Measurements from ENCODE around the gene IRF4.
A peak's percentile ranks its signal among the peaks of the same experiment; 100 is the strongest.
"Not testable (repeated sequence)": the region's sequence is repeated elsewhere in the genome, so short reads cannot be mapped to it uniquely, and the experiment has no call there.

Gene IRF4

GRCh38 chr6:423055-423798, 31.7 kb downstream of the IRF4 start:
- no peak for DNase-seq

GRCh38 chr6:423799-424345, 32.3 kb downstream of the IRF4 start:
- DNase-seq, result no peak

- DNase-seq, result no peak
Observed at GRCh38 chr6:424741-425417, 33.3 kb downstream of the IRF4 start.

- DNase-seq, result not testable (repeated sequence)
Observed at GRCh38 chr6:425418-425788, 33.9 kb downstream of the IRF4 start.

GRCh38 chr6:426198-426738, 34.7 kb downstream of the IRF4 start:
- not testable (repeated sequence) for DNase-seq

- no peak for DNase-seq
Observed at GRCh38 chr6:428047-428603, 36.6 kb downstream of the IRF4 start.

GRCh38 chr6:429515-430121, 38.1 kb downstream of the IRF4 start:
- no peak for DNase-seq

- DNase-seq, result no peak
Observed at GRCh38 chr6:431504-431903, 40.0 kb downstream of the IRF4 start.

GRCh38 chr6:431986-432385, 40.4 kb downstream of the IRF4 start:
- no peak for DNase-seq

GRCh38 chr6:434051-434705, 42.6 kb downstream of the IRF4 start:
- DNase-seq, result no peak

GRCh38 chr6:435441-436307, 44.1 kb downstream of the IRF4 start:
- DNase-seq, result no peak

GRCh38 chr6:436308-437036, 44.9 kb downstream of the IRF4 start:
- no peak for DNase-seq

- DNase-seq, result no peak
Observed at GRCh38 chr6:437037-437392, 45.5 kb downstream of the IRF4 start.

- DNase-seq, result no peak
Observed at GRCh38 chr6:438634-439170, 47.1 kb downstream of the IRF4 start.

- DNase-seq, result no peak
Observed at GRCh38 chr6:439641-440167, 48.2 kb downstream of the IRF4 start.

- DNase-seq, result no peak
Observed at GRCh38 chr6:441126-441920, 49.8 kb downstream of the IRF4 start.

- no peak for DNase-seq
Observed at GRCh38 chr6:443621-444159, 52.1 kb downstream of the IRF4 start.

- peak; percentile 57 for DNase-seq
Observed at GRCh38 chr6:444653-445275, 53.2 kb downstream of the IRF4 start.

Data from CD4-positive, alpha-beta T cell treated with Interleukin-21 for 1 hour (primary cell).